Measurements from ENCODE around the gene CEP128.

CEP128 gene

DNA sequence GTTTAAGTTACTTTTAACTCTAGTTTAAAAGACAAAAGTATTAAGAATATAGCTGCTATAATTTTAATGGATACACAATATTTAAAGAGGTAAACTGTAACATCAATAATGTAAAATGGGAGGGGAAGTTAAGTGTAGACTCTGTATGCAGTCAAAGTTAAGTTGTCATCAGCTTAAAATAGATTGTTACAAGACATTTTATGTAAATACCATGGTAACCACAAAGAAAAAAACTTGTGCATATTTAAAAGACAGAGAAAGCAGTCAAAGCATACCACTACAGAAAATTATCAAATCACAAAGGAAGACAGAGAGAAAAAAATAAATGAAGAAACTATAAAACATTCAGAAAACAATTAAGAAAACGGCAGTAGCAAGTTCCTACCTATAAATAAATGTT, 73.3 kb downstream of the CEP128 start:
- DNase-seq, result no peak

DNA sequence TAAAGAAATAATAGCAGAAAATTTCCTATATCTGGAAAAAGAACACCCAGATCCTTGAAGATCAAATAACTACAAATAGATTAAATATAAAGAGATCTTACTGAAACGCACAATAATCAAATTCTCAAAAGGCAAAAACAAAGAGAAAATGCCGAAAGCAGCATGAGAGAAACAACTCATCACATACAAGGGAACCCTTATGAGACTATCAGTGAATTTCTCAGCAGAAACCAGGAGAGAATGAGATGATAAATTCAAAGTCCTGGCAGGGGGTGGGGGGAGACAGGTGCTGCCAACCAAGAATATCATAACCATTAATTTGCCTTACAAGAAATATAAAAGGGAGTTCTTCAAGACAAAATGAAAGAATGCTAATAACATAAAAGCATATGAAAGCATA, 73.7 kb downstream of the CEP128 start:
- DNase-seq, result no peak

- DNase-seq, result no peak
Measured at GRCh38 chr14:80867091-80867490, 74.4 kb downstream of the CEP128 start.

DNA sequence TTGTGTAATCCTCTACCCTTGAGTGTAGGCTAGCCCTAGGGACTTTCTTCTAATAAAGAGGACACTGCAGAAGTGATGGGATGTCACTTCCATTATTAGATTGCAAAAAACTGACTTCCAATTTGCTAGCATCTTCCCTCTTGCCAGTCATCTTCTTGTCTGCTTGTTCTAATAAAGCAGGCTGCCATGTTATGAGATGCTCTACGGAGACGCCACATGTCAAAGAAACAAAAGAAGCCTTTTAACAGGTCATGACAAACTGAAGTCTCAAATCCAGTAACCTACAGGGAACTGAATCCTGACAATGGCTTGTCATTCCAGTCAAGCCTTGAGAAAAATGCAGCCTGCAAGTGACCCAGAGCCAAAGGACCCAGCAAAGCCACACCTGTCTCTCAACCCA, 76.0 kb downstream of the CEP128 start:
- DNase-seq, result no peak

- DNase-seq, result no peak
Measured at GRCh38 chr14:80862983-80863382, 78.6 kb downstream of the CEP128 start.

DNA sequence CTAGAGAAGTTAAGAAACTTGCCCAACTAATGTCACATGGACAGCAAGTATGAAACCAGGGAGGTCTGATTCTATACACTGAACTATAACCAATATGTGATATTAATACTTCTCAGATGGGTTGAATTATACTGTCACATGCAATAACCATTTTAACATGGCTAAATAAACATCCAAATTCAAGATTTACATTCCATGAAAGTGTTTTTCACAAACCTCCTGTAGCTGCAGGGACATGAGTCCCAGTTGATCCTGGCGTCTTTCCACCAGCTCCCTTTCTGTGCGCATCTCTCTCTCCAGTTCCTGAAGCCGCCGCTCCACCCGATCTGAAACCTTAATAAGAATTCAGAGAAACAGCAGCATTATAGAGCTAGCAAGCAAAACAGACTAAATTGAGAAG, 79.0 kb downstream of the CEP128 start:
- DNase-seq, result no peak

- no peak for DNase-seq
Measured at GRCh38 chr14:80850197-80850814, 91.2 kb downstream of the CEP128 start.

GRCh38 chr14:80847070-80847469, 94.5 kb downstream of the CEP128 start:
- DNase-seq, result no peak

GRCh38 chr14:80845856-80846255, 95.7 kb downstream of the CEP128 start:
- no peak for DNase-seq

DNA sequence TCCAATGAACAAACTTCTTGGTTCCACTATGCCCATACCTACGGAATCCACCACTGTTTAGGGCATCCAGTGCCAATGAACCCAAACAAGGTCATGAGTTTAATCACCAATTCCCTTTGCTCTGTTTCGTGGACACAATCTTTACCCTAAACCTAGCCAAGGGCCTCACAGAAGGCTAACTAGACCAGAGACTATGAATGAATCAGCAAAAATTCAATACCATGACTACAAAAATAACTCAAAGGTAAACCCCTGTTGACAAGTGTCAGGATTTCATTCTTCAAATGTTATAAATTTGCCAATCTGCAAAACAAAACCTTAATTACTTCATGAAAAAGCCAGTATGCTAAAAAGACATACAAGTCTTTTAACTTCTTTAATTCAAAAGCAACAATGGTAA, 96.7 kb downstream of the CEP128 start:
- DNase-seq, result no peak

- no peak for DNase-seq
Measured at GRCh38 chr14:80839743-80840142, 101.8 kb downstream of the CEP128 start.

DNA sequence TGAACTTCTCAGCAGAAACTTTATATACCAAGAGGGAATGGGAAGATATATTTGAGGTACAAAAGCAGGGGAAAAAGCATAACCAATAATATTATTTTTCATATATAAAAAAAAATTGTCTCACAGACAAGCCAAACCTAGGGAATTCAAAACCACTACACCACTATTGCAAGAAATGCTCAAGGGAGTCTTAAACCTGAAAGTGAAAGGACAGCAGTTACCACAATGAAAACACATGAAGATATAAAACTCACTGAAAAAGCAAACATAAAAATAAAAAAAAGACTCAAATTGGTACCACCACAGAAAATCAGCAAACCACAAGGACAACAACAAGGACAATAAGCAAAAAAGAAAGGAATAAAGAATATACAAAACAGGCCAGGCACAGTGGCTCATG, 131.9 kb downstream of the CEP128 start:
- DNase-seq, result no peak

DNA sequence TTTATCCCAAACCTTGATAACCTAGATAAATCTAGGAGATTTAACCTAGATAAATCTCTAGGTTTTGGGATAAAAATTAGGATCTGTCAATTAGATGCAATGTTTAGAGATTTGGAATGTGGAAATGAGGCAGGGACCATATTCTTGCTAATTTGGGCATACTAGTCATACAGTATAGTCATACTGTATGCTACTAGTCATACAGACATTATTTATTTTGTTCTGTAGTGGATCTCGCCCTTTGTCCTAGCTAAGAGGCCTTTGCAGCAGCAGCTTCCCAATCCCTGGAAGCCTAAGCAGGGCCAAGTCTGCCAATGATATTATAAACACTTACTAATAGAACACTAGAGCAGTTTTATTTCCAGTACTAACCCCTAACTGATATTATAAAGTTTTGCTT, 136.4 kb downstream of the CEP128 start:
- no peak for DNase-seq

DNA sequence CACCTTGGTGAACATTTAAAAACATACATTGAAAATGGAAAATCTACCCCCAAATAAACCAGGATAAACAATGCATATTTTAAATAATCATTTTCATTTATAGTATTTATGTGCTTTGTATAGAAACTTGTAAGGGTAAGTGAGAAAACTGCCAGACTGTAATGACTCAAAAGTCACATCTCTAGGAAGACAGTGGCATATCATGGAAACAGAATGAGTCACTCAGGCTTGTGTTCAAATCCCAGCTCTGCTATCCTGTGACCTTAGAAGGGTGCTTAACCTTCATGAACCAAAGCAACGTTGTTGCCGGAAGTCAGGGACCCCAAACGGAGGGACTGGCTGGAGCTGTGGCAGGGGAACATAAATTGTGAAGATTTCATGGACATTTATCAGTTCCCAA, 142.7 kb downstream of the CEP128 start:
- DNase-seq, result no peak

GRCh38 chr14:80798211-80798610, 143.3 kb downstream of the CEP128 start:
- DNase-seq, result no peak

GRCh38 chr14:80792771-80793170, 148.8 kb downstream of the CEP128 start:
- DNase-seq, result no peak

DNA sequence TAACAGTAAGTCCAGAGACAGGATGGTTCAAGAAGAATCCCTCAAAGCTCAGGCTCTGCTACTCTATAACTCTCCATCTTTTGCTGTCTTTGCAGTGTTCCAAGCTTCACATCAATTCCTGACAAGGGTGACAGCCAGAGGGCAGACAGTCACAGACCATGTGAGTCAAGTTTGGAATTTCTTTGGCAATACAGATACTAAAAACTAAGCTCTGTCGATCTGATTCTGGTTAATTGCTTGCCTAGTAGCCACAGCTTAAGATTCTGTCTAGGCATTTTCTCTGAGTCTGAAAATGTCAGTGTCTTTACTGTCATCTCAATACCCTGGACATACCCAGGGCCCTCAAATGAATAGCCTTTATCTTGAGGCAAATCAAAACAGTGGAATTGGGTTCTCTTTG, 153.7 kb downstream of the CEP128 start:
- no peak for DNase-seq

DNA sequence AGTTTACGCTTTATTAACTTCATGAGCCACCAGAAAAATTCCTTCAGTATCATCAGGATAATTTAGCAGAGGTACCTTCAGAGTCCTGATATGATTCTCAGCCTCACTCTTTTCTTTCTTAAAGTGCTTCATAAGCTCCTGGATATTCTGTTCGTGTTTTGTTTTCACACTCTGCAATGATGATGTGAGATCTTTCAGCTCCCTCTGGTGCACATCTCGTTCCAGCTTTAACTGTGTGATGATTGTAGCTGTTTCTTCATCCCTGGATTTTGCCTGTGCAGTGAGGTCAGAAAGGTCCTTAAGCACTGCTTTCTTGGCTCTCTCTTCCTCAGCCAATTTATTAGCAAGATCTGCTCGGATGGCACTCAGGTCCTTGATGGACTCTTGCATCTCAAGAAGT, 156.7 kb downstream of the CEP128 start:
- no peak for DNase-seq

DNA sequence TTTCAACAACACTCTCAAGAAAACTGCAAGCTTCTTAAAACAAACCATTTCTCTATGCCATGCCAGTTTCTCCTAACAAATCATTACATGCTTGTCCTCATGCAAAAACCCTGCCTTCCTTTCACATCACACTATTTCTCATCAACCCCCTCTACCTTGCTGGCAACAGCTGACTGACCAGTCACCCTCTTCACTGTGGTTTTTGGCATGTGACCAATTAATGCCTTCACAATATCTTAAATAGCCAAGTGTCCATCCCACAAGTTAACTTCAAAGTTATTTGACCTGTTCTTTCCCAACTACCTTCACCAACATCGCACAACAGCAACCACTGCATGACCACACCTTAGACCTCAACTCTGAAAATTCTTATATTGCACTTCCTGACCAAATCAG, 159.6 kb downstream of the CEP128 start:
- DNase-seq, result no peak

GRCh38 chr14:80780500-80780899, 161.0 kb downstream of the CEP128 start:
- no peak for DNase-seq

DNA sequence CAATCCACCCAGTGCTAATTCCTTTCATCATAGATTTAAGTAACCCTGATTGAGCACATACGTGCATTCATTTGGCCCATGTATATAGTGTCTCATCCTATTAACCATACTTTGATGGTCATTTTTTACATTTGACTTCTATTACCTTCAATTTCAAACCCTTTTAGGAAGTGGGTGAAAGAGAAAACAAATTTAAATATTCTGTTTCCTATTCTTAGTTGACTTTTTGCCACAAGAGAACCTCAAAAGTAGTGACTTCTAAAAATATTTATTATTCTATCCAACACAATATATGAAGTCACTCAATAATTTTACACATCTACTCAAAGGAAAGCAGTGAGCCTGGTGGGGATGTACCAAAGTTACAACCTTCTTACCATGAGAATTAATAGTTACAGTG, 164.9 kb downstream of the CEP128 start:
- DNase-seq, result no peak

GRCh38 chr14:80776186-80776585, 165.4 kb downstream of the CEP128 start:
- no peak for DNase-seq

- DNase-seq, result no peak
Measured at GRCh38 chr14:80772504-80772903, 169.0 kb downstream of the CEP128 start.

GRCh38 chr14:80771201-80771600, 170.3 kb downstream of the CEP128 start:
- no peak for DNase-seq

GRCh38 chr14:80770114-80770908, 171.2 kb downstream of the CEP128 start:
- no peak for DNase-seq
